Activated T-helper 1 cell treated with anti-CD3 and anti-CD28 coated beads, Interleukin-12 subunit alpha, Interleukin-12 subunit beta, Interleukin-2, Interleukin-4 antibody, amounts not matched to agents 30 ng/mL and 10 ng/mL and 1 ng/mL, durations not matched to agents 14 hours and 24 hours and 36 hours (primary cell): ENCODE data around the gene CDHR4. TPM values are rescaled to one million over a fixed set of nuclear protein-coding genes. Genes with fewer than 3 reads are reported as not detected.

ENCODE experiments used
- DNase-seq: peaks from one replicate; pipeline ENCODE4 v3.0.0; 2021; ENCODE audit warnings: low spot score
- H3K27ac Mint-ChIP-seq: one replicate; pipeline ENCODE4 v1.8.0; 2021; ENCODE audit warnings: mild to moderate bottlenecking, mixed read lengths
- H3K27me3 Mint-ChIP-seq: one replicate; pipeline ENCODE4 v1.8.0; 2022; ENCODE audit warnings: mild to moderate bottlenecking, moderate library complexity, mixed read lengths; ENCODE audit not compliant: insufficient read depth
- H3K36me3 Mint-ChIP-seq: one replicate; pipeline ENCODE4 v1.8.0; 2021; ENCODE audit warnings: low read depth, mixed read lengths
- H3K4me1 Mint-ChIP-seq: one replicate; pipeline ENCODE4 v1.8.0; 2021; ENCODE audit warnings: low read depth, mixed read lengths
- H3K4me3 Mint-ChIP-seq: one replicate; pipeline ENCODE4 v1.8.0; 2021; ENCODE audit warnings: mild to moderate bottlenecking, moderate library complexity, mixed read lengths
- H3K9me3 Mint-ChIP-seq: one replicate; pipeline ENCODE4 v1.8.0; 2021; ENCODE audit warnings: mixed read lengths
- intact Hi-C: fragments of 100-400 bp; cut with micrococcal nuclease; formaldehyde crosslinking; loops from one replicate; pipeline ENCODE4 v1.15.1; 2024
- total RNA-seq: library from RNA; stranded (reverse); gene quantifications from 2 replicates; pipeline ENCODE4 v1.2.3, GENCODE V29; 2022

The CDHR4 gene
- total RNA-seq, 1 donor from 2014 or later: not detected

GRCh38 chr3:49794926-49795905, 4.5 kb downstream of the CDHR4 start:
- H3K36me3 Mint-ChIP-seq: no peaks in the 10 kb centered on the region
- H3K4me3 Mint-ChIP-seq: no peak overlapping the region
- intact Hi-C loops: no loop called here
- no peaks in the 10 kb centered on the region for H3K9me3 Mint-ChIP-seq
- peaks cover 2% of the 10 kb centered on the region for H3K4me1 Mint-ChIP-seq
- no peak overlapping the region for H3K27ac Mint-ChIP-seq
- peaks cover 13% of the 10 kb centered on the region for H3K27me3 Mint-ChIP-seq
- no peak for DNase-seq

GRCh38 chr3:49794431-49794830, 5.2 kb downstream of the CDHR4 start:
- no peak for DNase-seq
- Mint-ChIP-seq H3K27me3 (peaks cover 12% of the 10 kb centered on the region), H3K36me3 (no peaks in the 10 kb centered on the region), H3K4me1 (peaks cover 5% of the 10 kb centered on the region), H3K4me3 (no peak overlapping the region), H3K9me3 (no peaks in the 10 kb centered on the region), H3K27ac (no peak overlapping the region)
- intact Hi-C loops: no loop called here

GRCh38 chr3:49793486-49794085, 6.1 kb downstream of the CDHR4 start:
- H3K36me3 Mint-ChIP-seq: no peaks in the 10 kb centered on the region
- H3K27me3 Mint-ChIP-seq: peaks cover 8% of the 10 kb centered on the region
- no peak overlapping the region for H3K4me3 Mint-ChIP-seq
- no peaks in the 10 kb centered on the region for H3K9me3 Mint-ChIP-seq
- DNase-seq: no peak
- no peak overlapping the region for H3K27ac Mint-ChIP-seq
- intact Hi-C loops: no loop called here
- peaks cover 5% of the 10 kb centered on the region for H3K4me1 Mint-ChIP-seq

GRCh38 chr3:49792371-49793150, 7.1 kb downstream of the CDHR4 start:
- Mint-ChIP-seq H3K4me3 (no peak overlapping the region), H3K9me3 (no peaks in the 10 kb centered on the region), H3K27me3 (peaks cover 8% of the 10 kb centered on the region), H3K36me3 (no peaks in the 10 kb centered on the region), H3K27ac (no peak overlapping the region), H3K4me1 (peaks cover 5% of the 10 kb centered on the region)
- intact Hi-C loops: no loop called here
- no peak for DNase-seq

GRCh38 chr3:49791571-49791970, 8.1 kb downstream of the CDHR4 start:
- no peak overlapping the region for H3K4me3 Mint-ChIP-seq
- no peak for DNase-seq
- H3K36me3 Mint-ChIP-seq: no peaks in the 10 kb centered on the region

GRCh38 chr3:49790626-49791411, 8.9 kb downstream of the CDHR4 start:
- Mint-ChIP-seq H3K27ac (no peak overlapping the region), H3K36me3 (no peaks in the 10 kb centered on the region), H3K9me3 (no peaks in the 10 kb centered on the region), H3K4me1 (peaks cover 15% of the 10 kb centered on the region), H3K27me3 (peaks cover 8% of the 10 kb centered on the region), H3K4me3 (no peak overlapping the region)
- no peak for DNase-seq
- intact Hi-C loops: no loop called here

More at GRCh38 chr3:49791571-49791970, 8.1 kb downstream of the CDHR4 start:
- intact Hi-C loops: no loop called here
- Mint-ChIP-seq H3K9me3 (no peaks in the 10 kb centered on the region), H3K27ac (no peak overlapping the region), H3K27me3 (peaks cover 8% of the 10 kb centered on the region), H3K4me1 (peaks cover 14% of the 10 kb centered on the region)

- no peak for DNase-seq
- peaks cover 10% of the 10 kb centered on the region for H3K36me3 Mint-ChIP-seq
- no peak overlapping the region for H3K27ac Mint-ChIP-seq
- no peak overlapping the region for H3K4me3 Mint-ChIP-seq
- H3K4me1 Mint-ChIP-seq: peaks cover 26% of the 10 kb centered on the region
- H3K27me3 Mint-ChIP-seq: peaks cover 8% of the 10 kb centered on the region
- no peaks in the 10 kb centered on the region for H3K9me3 Mint-ChIP-seq
- intact Hi-C loops: loop anchor here (5.0 to 10.0 kb wide), 2 partner anchors 114 to 663 kb away; partner anchors contain the start of genes MST1R and USP19
Observed at GRCh38 chr3:49788056-49788455, 11.6 kb downstream of the CDHR4 start.

GRCh38 chr3:49787536-49787935, 12.1 kb downstream of the CDHR4 start:
- H3K4me1 Mint-ChIP-seq: peaks cover 26% of the 10 kb centered on the region
- intact Hi-C loops: loop anchor here (5.0 to 10.0 kb wide), 2 partner anchors 115 to 663 kb away; partner anchors contain the start of genes MST1R and USP19
- peaks cover 10% of the 10 kb centered on the region for H3K36me3 Mint-ChIP-seq
- peaks cover 8% of the 10 kb centered on the region for H3K27me3 Mint-ChIP-seq
- H3K27ac Mint-ChIP-seq: no peak overlapping the region
- no peaks in the 10 kb centered on the region for H3K9me3 Mint-ChIP-seq
- peak overlapping the region; percentile 92 for H3K4me3 Mint-ChIP-seq
- DNase-seq: no peak

GRCh38 chr3:49787182-49787464, 12.6 kb downstream of the CDHR4 start:
- no peaks in the 10 kb centered on the region for H3K9me3 Mint-ChIP-seq

GRCh38 chr3:49786357-49787181, 13.1 kb downstream of the CDHR4 start, which contains the start of gene IP6K1:
TSS of gene IP6K1 (minus strand) at chr3:49786542. CDS start at chr3:49748040, 38,502 bp downstream.
- peak; percentile 100 for DNase-seq
- intact Hi-C loops: loop anchor here (1.0 to 10.0 kb wide), 11 partner anchors 16 to 662 kb away; partner anchors contain the start of genes MON1A, MST1R, RBM5 and RBM6

More at GRCh38 chr3:49787182-49787464, 12.6 kb downstream of the CDHR4 start:
- intact Hi-C loops: loop anchor here (5.0 to 10.0 kb wide), 2 partner anchors 115 to 662 kb away; partner anchors contain the start of genes MST1R and USP19
- Mint-ChIP-seq H3K4me1 (peaks cover 26% of the 10 kb centered on the region), H3K27ac (peak overlapping the region; percentile 94), H3K36me3 (peaks cover 10% of the 10 kb centered on the region), H3K27me3 (peaks cover 8% of the 10 kb centered on the region), H3K4me3 (peak overlapping the region; percentile 92)
- no peak for DNase-seq

More at GRCh38 chr3:49786357-49787181, 13.1 kb downstream of the CDHR4 start, which contains the start of gene IP6K1:
- Mint-ChIP-seq H3K27me3 (peaks cover 8% of the 10 kb centered on the region), H3K27ac (peak within 1 kb of the TSS; percentile 94), H3K4me3 (peak within 1 kb of the TSS; percentile 92), H3K9me3 (no peaks in the 10 kb centered on the region), H3K36me3 (peaks cover 10% of the 10 kb centered on the region), H3K4me1 (peaks cover 26% of the 10 kb centered on the region)
